CD14-positive monocyte (primary cell): Measurements from ENCODE around the gene CCDC167. TPM values are rescaled to one million over a fixed set of nuclear protein-coding genes. Genes with fewer than 3 reads are reported as not detected.

Source experiments
- DNase-seq, 3 donors: peaks; one replicate each; pipeline ENCODE4 v3.0.0-alpha.2; 2011 to 2022
- H2AFZ ChIP-seq: 2 replicates; pipeline ENCODE4 v1.6.0; 2012; ENCODE audit warnings: mild to moderate bottlenecking, low read depth, low read length, inconsistent platforms; ENCODE audit not compliant: insufficient read depth, poor library complexity, severe bottlenecking
- H3K27ac ChIP-seq, 2 donors: 1 replicate in 1 of 2; 2 replicates in 1 of 2; pipeline ENCODE4 v1.5.1; 2012 to 2013; ENCODE audit warnings: low read length in 2 of 2, control low read depth in 1 of 2, inconsistent platforms in 1 of 2, low read depth in 1 of 2, mild to moderate bottlenecking in 1 of 2
- H3K27me3 ChIP-seq, 2 donors: one replicate each; pipeline versions ENCODE4 v1.6.0 to v1.6.1; 2011 to 2013; ENCODE audit warnings: low read length in 2 of 2; ENCODE audit not compliant: control insufficient read depth in 2 of 2, insufficient read depth in 2 of 2
- H3K36me3 ChIP-seq, 2 donors: replicated peaks in 1 of 2; 1 replicate in 1 of 2; 2 replicates in 1 of 2; pipeline versions ENCODE4 v1.5.1 to v1.6.1; 2012 to 2013; ENCODE audit warnings: low read length in 2 of 2, control low read depth in 1 of 2, inconsistent platforms in 1 of 2, mild to moderate bottlenecking in 1 of 2; ENCODE audit not compliant: insufficient read depth in 2 of 2, control insufficient read depth in 1 of 2
- H3K4me1 ChIP-seq, 2 donors: 1 replicate in 1 of 2; 2 replicates in 1 of 2; pipeline versions ENCODE4 v1.5.1 to v1.6.1; 2012 to 2013; ENCODE audit warnings: low read length in 2 of 2, control low read depth in 1 of 2, inconsistent platforms in 1 of 2, mild to moderate bottlenecking in 1 of 2, moderate library complexity in 1 of 2; ENCODE audit not compliant: insufficient read depth in 2 of 2, control insufficient read depth in 1 of 2
- H3K4me2 ChIP-seq: replicated peaks from 2 replicates; pipeline ENCODE3; 2012; ENCODE audit warnings: low read length, moderate library complexity, mild to moderate bottlenecking; ENCODE audit not compliant: poor library complexity, severe bottlenecking; ENCODE audit errors: extremely low read depth
- H3K4me3 ChIP-seq, 3 experiments: fragments of 200-600 bp in 1 of 3; sonication (generic) in 1 of 3; replicated peaks in 1 of 3; 1 replicate in 2 of 3; 2 replicates in 1 of 3; pipeline ENCODE4 v1.5.1; 2011 to 2013; ENCODE audit warnings: low read length in 3 of 3, mild to moderate bottlenecking in 3 of 3, control low read depth in 2 of 3, low read depth in 2 of 3, inconsistent platforms in 1 of 3, moderate library complexity in 1 of 3
- H3K79me2 ChIP-seq: 2 replicates; pipeline ENCODE4 v1.6.0; 2012; ENCODE audit warnings: mild to moderate bottlenecking, control low read depth, inconsistent platforms, low read length, moderate library complexity; ENCODE audit not compliant: insufficient read depth
- H3K9ac ChIP-seq: 2 replicates; pipeline ENCODE4 v1.6.0; 2017; ENCODE audit warnings: low read length, mild to moderate bottlenecking; ENCODE audit not compliant: insufficient read depth, poor library complexity, severe bottlenecking
- H3K9me3 ChIP-seq, 2 donors: replicated peaks in 1 of 2; 1 replicate in 1 of 2; 2 replicates in 1 of 2; pipeline versions ENCODE4 v1.5.1 to v1.6.1; 2012 to 2013; ENCODE audit warnings: low read length in 2 of 2, control low read depth in 1 of 2; ENCODE audit not compliant: control insufficient read depth in 1 of 2, insufficient read depth in 1 of 2
- H4K20me1 ChIP-seq: 2 replicates; pipeline ENCODE4 v1.6.0; 2012; ENCODE audit warnings: mild to moderate bottlenecking, low read length, control low read depth, moderate library complexity; ENCODE audit not compliant: insufficient read depth
- H3K27ac Mint-ChIP-seq, 7 donors: one replicate each; pipeline ENCODE4 v1.8.0; 2020; ENCODE audit warnings: mild to moderate bottlenecking in 7 of 7, mixed read lengths in 7 of 7, moderate library complexity in 6 of 7, inconsistent platforms in 2 of 7
- H3K27me3 Mint-ChIP-seq, 3 donors: one replicate each; pipeline ENCODE4 v1.8.0; 2021 to 2022; ENCODE audit warnings: low read depth in 3 of 3, mild to moderate bottlenecking in 3 of 3, mixed read lengths in 3 of 3, moderate library complexity in 3 of 3, inconsistent platforms in 1 of 3
- H3K36me3 Mint-ChIP-seq, 2 donors: one replicate each; pipeline ENCODE4 v1.8.0; 2020; ENCODE audit warnings: mixed read lengths in 2 of 2, inconsistent platforms in 1 of 2, mild to moderate bottlenecking in 1 of 2
- H3K4me1 Mint-ChIP-seq: one replicate; pipeline ENCODE4 v1.8.0; 2020; ENCODE audit warnings: mild to moderate bottlenecking, mixed read lengths
- H3K4me3 Mint-ChIP-seq, 2 donors: one replicate each; pipeline ENCODE4 v1.8.0; 2020; ENCODE audit warnings: mild to moderate bottlenecking in 2 of 2, mixed read lengths in 2 of 2, moderate library complexity in 1 of 2
- H3K9me3 Mint-ChIP-seq, 7 donors: one replicate each; pipeline ENCODE4 v1.8.0; 2020 to 2022; ENCODE audit warnings: mixed read lengths in 7 of 7, mild to moderate bottlenecking in 6 of 7, moderate library complexity in 6 of 7, inconsistent platforms in 2 of 7
- WGBS: methylation state at CpG from one replicate; pipeline ENCODE4 v1.1.5; 2013; ENCODE audit warnings: missing lambda C conversion rate; ENCODE audit not compliant: insufficient coverage; 5-methylcytosine and 5-hydroxymethylcytosine counted together
- intact Hi-C, 2 donors: fragments of 100-400 bp; cut with micrococcal nuclease; formaldehyde crosslinking; loops; one replicate each; pipeline versions ENCODE4 v1.15.0 to v1.15.1; 2023
- polyA plus RNA-seq, 3 donors: library from polyadenylated mRNA; depleted of rRNA in 1 of 3; unstranded in 2 of 3; stranded (reverse) in 1 of 3; fragments of 300-500 nt in 2 of 3; fragments of >200 nt in 1 of 3; fragmentation: Illumina TruSeq in 2 of 3; gene quantifications; 1 replicate in 2 of 3; 2 replicates in 1 of 3; pipeline ENCODE4 v1.2.3, GENCODE V29; 2012 to 2021
- TF ChIP-seq, protein P1 (sequence below): fragments of 200-600 bp; IDR thresholded peaks from one replicate; pipeline ENCODE4 v1.8.0; 2022; ENCODE audit warnings: antibody characterized with exemption, mild to moderate bottlenecking

CCDC167 gene
- polyA plus RNA-seq, 3 donors: 12.5 to 22.9 (median 20.7) TPM

GRCh38 chr6:37520926-37521325 is 21.2 kb upstream of the CCDC167 start:
- Mint-ChIP-seq H3K9me3 (peaks cover 0 to 5% (median 0%) of the 10 kb centered on the region in 7 donors), H3K36me3 (no peaks in the 10 kb centered on the region), H3K27me3 (peaks cover 17 to 36% (median 25%) of the 10 kb centered on the region in 3 donors), H3K4me3 (no peak overlapping the region), H3K27ac (no peak overlapping the region), H3K4me1 (peaks cover 25% of the 10 kb centered on the region)
- Histone ChIP-seq H3K27me3 (peaks cover 0 to 13% of the 10 kb centered on the region in 2 donors), H2AFZ (no peak overlapping the region), H3K4me2 (no peak overlapping the region), H3K79me2 (no peaks in the 10 kb centered on the region), H3K27ac (no peak overlapping the region), H3K36me3 (no peaks in the 10 kb centered on the region), H3K4me3 (no peak overlapping the region), H3K4me1 (peaks cover 10 to 18% of the 10 kb centered on the region in 2 donors), H3K9ac (no peak overlapping the region), H4K20me1 (no peaks in the 10 kb centered on the region), H3K9me3 (no peaks in the 10 kb centered on the region)
- WGBS: 20% methylated on average over 1 of the region's 6 CpGs
- TF ChIP-seq, protein P1, sequence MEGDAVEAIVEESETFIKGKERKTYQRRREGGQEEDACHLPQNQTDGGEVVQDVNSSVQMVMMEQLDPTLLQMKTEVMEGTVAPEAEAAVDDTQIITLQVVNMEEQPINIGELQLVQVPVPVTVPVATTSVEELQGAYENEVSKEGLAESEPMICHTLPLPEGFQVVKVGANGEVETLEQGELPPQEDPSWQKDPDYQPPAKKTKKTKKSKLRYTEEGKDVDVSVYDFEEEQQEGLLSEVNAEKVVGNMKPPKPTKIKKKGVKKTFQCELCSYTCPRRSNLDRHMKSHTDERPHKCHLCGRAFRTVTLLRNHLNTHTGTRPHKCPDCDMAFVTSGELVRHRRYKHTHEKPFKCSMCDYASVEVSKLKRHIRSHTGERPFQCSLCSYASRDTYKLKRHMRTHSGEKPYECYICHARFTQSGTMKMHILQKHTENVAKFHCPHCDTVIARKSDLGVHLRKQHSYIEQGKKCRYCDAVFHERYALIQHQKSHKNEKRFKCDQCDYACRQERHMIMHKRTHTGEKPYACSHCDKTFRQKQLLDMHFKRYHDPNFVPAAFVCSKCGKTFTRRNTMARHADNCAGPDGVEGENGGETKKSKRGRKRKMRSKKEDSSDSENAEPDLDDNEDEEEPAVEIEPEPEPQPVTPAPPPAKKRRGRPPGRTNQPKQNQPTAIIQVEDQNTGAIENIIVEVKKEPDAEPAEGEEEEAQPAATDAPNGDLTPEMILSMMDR: no peak
- DNase-seq: no peak
- intact Hi-C loops: no loop called here

- Histone ChIP-seq H3K9ac (no peak overlapping the region), H3K27ac (no peak overlapping the region), H2AFZ (no peak overlapping the region), H3K4me3 (no peak overlapping the region), H3K27me3 (peaks cover 0 to 17% of the 10 kb centered on the region in 2 donors), H3K4me1 (peaks cover 11 to 20% of the 10 kb centered on the region in 2 donors), H3K36me3 (no peaks in the 10 kb centered on the region), H3K9me3 (no peaks in the 10 kb centered on the region), H4K20me1 (no peaks in the 10 kb centered on the region), H3K79me2 (no peaks in the 10 kb centered on the region), H3K4me2 (no peak overlapping the region)
- intact Hi-C loops: no loop called here
- Mint-ChIP-seq H3K27me3 (peaks cover 16 to 43% (median 32%) of the 10 kb centered on the region in 3 donors), H3K9me3 (peaks cover 0 to 5% (median 0%) of the 10 kb centered on the region in 7 donors), H3K36me3 (no peaks in the 10 kb centered on the region), H3K27ac (no peak overlapping the region), H3K4me3 (no peak overlapping the region), H3K4me1 (peaks cover 29% of the 10 kb centered on the region)
- DNase-seq: no peak
- TF ChIP-seq, protein P1: no peak
- 100% methylated on average over 1 of the region's 5 CpGs for WGBS
Observed at GRCh38 chr6:37519461-37519860, 19.8 kb upstream of the CCDC167 start.
